Midbrain (tissue), 1 donor: Measurements from ENCODE around the gene POU2AF3.
"Not testable (repeated sequence)": the region's sequence is repeated elsewhere in the genome, so short reads cannot be mapped to it uniquely, and the experiment has no call there.

ENCODE experiments used
- DNase-seq: peaks from one replicate; lab custom pipeline; 2025; lab: John Stamatoyannopoulos, UW

POU2AF3 gene

DNA sequence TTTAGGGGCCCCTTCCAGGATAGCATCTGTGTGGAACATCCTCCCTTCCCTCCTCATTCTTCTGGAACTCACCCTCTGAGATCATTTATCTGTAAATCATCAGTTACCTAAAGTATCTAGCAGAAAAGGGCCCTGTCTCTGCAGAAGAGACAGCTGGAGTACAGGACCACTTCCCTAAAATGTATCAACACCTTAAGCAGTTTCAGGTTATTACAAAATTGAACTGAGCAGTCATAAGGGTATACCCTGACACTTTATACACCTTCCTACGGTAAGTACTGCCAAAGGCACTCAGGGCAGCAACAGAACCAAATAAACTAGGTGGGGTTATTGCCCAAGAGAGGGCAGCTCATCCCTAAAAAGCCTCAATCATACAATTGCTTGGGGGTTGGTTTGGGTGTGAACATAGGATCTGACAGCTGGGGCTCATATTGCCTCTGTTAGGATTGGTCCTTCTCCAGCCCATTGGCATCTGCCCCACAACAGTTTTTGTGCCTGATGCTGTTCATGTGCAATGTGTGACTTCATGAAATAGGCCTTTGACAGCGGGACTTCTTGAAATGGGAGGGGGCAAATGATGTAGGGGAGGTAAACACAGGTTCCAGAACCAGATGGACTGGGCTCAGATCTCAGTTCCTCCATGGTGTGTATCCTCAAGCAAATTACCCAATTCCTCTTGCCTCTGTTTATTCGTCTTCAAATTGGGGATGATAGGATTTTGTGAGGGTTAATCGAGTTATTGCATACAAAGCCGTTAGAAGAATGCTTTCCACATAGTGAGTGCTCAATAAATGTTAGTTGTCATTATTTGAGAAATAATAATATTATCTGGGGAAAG, 2.9 kb downstream of the POU2AF3 start:
- DNase-seq, result no peak

DNA sequence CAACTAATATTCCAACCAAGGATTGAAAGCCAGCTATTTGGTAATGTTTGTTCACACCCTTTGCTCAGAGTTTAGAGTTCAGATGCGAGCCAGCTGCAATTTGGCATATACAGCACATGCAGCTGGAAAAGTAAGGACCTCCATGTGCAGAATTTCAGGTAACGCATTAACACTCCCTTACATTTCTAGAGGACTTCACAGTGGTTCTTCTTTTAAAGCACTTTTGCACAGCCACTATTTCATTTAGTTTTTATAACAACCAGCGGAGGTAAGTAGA, 3.4 kb downstream of the POU2AF3 start:
- no peak for DNase-seq

DNA sequence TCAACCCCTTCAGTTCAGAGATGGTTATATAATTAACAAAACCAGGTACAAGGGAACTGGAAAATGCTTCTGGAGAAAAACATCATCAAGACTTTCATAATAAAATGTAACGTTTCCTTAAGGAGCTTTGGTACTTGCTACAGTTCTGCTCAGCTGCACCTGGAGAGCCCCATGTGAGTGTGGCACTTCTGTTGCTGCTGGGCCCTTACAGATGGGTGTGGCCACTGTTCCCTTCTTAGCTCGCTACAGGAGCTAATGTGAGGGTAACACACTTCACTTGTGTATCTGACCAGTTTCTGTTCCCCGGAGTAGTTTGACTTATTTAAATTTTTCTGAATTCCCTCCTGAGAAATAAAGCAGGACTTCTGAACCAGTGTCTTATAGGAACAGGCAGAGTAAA, 4.0 kb downstream of the POU2AF3 start:
- no peak for DNase-seq

DNA sequence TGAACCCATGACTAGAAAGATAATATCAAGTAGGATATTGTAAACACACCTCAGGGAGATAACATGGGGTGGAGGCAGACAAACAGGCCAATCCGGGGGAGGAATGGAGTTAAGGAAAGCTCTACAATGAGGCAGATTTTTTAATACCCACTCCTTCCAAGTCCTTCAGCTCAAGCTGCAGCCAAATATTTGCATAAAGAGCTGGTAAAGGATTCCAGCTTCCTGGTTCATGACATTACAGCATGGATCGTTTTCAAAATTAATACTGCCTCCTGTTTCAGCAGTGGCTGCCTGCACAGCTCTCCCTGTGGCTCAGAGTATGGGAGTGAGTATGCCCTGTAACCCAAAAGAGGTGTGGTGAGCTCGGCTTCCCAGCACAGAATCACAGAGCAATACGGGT, 5.1 kb downstream of the POU2AF3 start:
- no peak for DNase-seq

DNA sequence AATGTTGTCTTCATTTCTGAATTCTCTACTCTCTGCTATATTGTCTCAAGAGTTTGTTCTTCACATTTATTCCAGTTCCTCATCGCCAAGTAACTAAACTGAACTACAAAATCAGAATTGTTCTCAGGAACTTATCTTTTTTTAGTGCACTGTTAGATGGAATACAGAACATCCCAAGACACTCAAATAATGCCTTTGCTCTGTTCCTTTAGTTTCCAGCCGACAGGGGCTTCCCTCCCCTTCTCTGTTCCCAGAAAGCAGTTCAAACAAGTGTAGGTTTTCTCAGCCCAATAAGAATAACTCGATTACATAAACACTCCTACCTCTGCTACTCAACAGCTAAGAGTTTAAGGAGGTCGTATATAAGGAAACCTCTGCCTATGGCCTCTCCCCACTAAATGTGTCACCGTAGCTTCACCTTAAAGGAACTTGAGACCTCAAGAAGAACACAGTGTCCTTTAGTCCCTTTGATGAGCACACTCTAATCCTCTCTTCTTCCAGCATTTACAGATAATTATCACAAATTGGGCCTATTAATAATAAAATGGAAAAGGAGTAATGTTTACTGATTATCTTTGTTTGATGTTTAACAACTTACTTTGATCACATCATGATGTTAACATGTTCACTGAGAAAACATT, 6.9 kb downstream of the POU2AF3 start:
- DNase-seq, result no peak

DNA sequence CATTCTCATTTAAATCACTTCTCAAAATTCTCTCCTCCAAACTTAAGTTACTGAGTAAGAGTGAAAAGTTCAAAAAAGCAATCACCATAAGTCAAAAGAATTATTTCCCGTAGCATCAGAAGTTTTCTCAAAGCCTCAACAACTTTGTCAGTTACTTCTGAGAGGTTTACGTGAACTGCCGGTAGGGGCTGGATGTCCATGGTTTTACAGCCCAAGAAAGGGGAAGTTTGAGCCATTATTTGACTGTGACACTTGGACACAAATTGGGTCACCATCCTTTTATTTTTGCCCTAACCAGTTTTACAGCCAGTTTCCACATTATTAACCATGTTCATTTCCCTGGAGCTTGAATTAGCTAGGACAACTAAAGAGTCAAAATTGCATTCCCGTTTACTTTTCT, 7.5 kb downstream of the POU2AF3 start:
- DNase-seq, result no peak

DNA sequence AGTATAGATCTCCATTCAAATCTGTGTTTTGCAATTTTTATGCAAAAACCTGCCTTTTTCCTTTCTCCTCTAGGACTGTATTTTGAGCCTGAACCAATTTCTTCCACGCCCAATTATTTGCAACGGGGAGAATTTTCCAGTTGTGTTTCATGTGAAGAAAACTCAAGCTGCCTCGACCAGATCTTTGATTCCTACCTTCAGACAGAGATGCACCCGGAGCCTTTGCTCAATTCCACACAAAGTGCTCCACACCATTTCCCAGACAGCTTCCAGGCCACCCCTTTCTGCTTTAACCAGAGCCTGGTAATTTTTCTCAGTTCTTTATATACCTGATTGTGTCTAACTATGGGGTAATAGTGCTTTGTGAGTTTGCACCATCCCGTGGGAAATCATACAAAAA, 8.0 kb downstream of the POU2AF3 start:
- no peak for DNase-seq

DNA sequence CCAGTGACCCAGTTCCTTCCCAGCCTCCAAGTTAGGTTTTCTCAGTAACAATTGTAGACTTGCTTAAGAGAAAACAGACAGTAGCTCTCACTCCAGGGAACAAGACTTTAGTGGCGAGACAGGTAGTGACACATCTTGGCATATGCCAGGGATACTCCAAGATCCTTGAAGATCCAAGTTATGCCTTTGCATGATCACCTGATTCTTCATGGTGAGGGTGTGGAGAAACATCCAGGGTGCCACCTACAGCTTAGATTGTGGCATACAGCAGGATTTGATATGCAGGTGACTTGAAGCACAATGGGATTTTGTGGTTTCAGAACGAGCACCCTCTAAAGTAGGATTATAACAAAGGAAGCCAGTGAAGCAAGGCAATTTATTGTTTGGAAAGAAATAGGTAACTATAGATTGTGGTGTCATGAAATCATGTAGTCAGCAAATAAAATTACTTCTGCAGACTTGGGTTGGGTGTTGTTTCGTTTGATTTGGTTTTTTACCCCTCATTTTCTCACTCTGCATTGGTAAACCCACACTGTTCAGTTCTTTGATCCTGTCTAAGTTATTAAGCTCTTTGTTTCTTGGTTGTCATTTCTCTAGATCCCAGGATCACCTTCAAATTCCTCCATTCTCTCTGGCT, 9.2 kb downstream of the POU2AF3 start:
- no peak for DNase-seq

DNA sequence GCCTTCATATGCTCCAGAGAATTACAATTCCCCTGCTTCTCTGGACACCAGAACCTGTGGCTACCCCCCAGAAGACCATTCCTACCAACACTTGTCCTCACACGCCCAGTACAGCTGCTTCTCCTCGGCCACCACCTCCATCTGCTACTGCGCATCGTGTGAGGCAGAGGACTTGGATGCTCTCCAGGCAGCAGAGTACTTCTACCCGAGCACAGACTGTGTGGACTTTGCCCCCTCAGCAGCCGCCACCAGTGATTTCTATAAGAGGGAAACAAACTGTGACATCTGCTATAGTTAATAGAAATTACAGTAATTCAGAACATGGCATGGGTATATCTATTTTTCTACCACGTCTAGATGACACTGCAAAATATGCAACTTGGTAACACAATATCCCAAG, 9.8 kb downstream of the POU2AF3 start:
- no peak for DNase-seq

DNA sequence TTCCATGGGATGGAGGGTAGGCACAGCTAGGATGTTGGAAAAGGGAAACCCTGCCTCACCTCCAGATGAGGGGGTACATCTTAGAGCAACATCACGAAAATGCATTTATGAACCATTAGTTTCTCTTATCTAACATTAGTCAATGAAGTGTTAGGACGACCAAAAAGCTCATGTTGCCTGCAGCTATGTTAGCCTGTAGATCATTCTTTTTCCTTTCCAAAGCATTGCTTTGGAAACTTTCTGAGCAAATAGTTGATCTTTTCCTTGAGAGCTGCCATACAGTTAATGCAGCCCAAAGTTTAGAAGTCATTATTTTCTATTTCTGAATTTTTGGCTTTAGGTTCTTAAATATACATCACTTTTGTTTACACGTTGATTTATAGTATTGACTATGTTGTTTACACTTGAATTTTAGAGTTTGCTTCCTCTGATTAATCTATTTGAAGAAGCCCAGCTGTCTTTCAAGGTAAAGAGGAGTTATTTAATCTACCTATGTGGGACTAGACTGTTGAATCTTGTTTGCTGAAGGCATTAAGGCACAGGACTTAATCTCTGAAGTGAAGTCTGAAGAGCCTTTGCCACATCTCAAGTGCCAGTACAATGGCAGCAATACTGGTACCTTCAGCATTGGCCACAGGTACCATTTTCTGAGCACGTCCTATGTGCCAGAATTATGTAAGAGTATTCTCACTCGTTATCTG, 11.0 kb downstream of the POU2AF3 start:
- no peak for DNase-seq

DNA sequence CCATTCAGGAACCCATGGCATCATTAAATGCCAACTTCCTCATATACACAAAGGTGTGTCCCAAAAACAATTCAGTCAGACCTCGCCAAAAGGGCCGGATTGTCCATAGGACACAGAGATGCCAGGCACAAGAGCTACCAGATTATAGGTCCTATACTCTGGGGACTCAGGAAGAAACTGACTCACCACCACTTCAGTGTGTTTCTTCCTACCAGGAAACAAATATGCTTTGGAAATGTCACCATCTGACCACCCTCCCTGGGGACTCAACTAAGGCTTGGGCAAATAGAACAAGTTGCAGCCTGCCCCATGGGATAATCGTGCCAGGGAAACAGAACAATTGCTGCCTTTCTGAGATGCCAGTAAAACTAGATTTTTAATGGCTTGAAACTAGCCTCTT, 11.7 kb downstream of the POU2AF3 start:
- DNase-seq, result no peak

DNA sequence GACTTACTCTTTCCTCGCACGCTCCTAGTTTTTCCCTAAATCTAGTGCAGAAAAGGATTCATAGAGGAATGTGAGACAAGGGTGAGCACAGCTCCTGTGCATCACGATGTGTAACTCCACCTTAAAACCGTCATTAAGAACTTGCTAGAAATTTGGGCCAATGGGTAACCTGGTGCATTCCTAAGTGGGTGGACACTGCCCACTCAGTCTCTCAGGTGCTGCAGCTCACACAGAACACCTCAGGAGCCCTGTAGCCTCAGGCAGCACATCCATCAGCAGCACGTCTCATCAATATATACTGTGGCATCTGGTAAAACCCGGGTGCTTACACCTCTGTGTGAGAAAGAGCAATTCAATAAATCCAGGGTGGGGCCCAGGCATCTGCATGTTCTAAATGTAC, 12.4 kb downstream of the POU2AF3 start:
- DNase-seq, result no peak

DNA sequence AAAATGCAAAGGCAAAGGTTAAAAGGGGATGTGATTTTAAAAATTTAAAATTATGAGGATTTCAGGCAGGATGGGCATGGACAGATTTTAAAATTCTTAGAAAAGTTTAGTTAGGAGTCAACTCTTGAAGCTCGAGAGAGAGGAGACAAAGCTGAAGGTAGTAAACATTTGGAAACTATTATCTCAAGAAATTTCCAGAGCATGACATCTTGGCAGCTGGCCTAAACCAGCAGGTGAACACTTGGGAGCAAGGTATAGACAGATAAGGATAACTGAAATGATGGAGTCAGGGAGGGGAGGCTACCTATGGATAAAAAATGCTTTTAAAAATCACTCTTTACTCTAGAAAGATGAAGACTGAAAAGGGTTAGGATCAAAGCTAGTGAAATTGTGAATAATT, 13.7 kb downstream of the POU2AF3 start:
- no peak for DNase-seq

DNA sequence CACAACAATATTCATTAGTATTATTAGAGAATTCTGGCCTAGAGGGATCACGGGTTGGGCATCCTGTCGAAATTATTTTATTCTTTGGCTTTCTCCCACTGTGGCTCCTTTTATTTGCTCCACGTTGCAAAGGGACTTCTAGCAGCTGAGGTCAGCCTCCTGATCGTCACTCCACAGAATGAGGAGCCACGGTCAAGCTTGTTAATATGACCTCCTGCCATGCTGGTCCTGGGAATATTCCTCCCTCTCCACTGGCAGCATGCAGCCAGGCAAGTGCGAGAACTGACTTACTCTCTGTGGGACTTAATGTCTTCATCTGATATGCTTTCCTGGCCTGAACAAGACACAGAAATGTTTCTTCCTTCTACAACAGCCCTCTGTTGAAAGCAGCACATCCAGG, 20.9 kb downstream of the POU2AF3 start:
- DNase-seq, result no peak

DNA sequence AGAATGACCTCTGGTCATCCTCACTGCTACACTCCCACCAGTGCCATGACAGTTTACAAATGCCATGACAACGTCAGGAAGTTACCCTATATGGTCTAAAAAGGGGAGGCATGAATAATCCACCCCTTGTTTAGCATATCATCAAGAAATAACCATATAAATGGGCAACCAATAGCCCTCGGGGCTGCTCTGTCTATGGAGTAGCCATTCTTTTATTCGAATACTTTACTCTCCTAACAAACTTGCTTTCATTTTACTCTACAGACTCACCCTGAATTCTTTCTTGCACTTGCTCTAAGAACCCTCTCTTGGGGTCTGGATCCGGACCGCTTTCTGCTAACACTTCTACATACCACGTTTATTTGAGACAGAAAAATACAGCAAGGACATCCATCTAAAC, 21.9 kb downstream of the POU2AF3 start:
- not testable (repeated sequence) for DNase-seq

DNA sequence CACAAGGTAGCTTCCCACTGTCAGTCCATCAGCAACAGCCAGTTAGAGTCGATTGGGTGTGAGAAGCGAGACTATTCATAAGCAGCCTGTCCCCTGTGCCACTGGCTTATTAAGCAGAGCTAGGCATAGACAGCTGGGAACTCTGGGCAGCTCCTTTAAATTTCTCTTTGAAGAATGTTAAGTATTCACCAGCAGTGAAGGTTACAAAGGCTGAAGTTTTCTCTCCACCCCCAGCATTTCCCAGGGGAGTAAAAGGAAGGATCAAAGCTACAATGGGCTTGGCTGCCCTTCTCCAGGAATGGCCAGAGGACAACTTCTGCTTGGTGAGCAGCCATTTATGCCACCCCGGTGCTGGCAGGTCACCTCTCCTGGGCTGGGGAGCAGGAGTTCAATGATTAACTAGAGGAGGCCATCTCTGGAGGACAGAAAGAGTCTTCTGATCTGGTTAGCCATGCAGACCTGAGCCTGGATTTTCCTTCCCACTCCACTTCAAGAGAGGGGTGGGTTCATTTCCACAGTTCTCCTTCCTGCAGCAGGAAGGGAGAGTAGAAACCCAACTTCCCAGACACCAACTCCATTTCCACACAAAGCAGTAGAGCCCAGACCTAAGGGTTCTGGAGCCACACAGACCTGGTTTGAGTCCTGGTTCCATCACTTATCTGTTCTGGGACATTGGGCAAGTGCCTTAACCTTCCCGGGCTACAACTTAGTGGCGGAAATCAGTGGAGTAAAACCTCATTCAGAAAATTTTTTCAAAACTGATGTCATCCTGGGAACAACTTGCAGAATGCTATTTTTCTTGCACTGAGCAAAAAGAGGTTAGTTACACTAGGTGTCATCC, 22.6 kb downstream of the POU2AF3 start:
- no peak for DNase-seq

DNA sequence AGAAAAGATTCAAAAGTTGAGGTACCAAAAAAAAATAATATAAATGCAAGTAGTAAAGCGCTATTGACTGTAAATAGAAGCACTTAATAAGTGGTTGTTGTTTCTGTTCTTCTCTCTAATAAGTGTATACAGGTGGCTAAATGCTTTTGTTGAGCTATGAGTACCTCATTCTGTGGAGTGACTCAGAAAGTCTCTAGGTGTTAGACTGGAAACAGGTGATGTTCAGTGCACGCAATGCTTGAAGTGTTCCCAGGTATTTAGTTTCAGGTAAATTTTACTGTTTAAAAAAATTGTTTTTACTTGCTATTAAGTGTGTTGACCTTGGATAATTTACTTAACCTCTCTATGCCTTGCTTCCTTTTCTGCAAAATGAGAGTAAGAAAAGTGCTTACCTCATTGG, 24.2 kb downstream of the POU2AF3 start:
- no peak for DNase-seq

DNA sequence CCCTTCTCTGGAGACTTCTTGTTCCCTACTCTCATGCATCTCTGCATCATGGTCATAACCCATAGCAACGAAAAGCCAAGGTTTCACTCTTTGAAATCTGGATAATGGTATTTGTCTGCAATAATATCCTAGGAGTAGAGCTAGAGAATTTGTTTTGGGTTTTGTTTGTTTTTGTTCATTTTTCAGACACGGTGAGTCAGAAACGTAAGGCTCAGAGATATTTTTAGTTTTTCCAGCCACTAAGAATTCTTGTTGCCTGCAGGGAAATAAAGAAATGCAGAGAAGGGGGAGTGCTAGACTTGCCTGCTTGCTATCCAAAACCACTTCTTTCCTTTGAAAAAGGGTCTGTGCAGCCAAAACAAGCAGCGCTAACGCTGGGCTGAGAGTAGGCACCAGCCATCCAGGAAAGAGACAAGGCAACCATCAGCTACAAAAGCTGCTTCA, 26.0 kb downstream of the POU2AF3 start:
- DNase-seq, result no peak

DNA sequence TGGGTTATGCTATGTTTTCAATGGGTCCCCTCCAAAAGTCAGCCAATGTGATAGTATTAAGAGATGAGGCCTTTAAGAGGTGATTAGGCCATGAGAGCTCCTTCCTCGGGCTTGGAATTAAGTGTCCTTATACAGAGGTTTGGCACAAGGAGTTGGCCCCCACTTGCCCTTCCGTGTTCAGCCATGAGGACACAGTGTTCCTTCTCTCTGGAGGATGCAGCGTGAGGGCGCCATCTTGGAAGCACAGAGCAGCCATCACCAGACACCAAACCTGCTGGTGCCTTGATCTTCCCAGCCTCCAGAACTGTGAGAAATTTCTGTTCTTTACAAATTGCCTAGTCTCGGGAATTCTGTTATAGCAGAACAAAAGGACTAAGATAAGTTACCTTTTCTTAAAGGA, 26.9 kb downstream of the POU2AF3 start:
- no peak for DNase-seq

DNA sequence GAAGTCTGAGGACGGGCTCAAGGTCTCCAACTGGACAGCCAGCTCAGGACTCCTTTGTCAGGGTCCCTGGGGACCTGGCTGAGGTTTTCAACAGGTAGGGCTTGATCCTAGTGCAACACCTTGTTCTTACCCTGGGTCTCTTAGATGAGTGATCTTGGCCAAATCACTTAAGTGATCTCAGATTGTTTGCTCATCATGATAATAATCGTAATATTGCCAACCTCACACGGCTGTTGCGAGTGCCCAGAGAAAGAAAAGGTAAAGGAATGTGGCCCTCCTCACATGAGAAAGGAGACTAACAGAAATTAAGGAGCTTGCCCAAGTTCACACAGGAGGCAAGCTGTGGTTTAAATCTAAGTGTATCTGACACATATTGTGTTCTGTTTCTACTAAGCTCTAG, 28.5 kb downstream of the POU2AF3 start:
- DNase-seq, result no peak

DNA sequence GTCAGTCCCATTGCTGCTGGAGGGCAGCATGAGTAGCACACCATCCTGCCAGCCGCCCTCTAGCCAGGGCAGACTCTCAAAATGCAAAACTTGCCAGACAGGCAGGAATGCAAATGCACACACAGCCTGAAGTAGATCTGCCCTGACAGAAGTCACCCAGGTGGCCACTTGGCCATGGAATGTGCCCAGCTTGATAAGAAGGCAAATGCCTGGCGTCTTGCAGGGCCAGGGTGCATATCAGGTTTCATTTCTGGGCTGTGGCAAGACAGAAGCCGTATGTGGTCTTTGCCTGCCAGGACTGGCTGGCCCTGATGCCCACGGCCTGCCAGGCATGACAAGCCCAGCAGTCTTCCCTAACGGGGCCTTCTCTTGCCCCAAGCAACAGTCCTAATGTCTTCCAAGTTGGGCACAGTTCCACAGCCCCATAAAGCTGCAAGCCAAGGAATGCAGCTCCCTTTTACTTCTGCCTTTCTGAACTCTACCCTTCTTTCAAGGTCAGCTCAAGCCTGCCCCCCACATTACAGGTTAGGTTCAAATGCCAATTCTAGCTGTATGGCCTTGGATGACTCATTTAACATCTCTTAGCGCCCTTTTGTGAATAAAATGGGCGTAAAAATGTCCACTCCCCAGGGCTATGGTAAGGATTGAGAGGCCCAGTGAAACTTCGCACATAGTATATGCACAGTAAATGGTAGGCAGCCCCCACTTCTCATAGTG, 29.7 kb downstream of the POU2AF3 start:
- DNase-seq, result no peak
